HEK293 (cell line): ENCODE results near the gene IGSF1.

Experiments used
- CTCF ChIA-PET: fragments of 350-600 bp; formaldehyde crosslinking; extraction: SDS; loops from one replicate; lab custom pipeline; 2021; ENCODE audit warnings: antibody characterized with exemption; lab: Yijun Ruan, JAX
- POLR2A ChIA-PET: fragments of 300-600 bp; formaldehyde crosslinking; extraction: SDS; loops from one replicate; lab custom pipeline; 2020; ENCODE audit warnings: antibody characterized with exemption, inconsistent platforms; lab: Yijun Ruan, JAX
- H3K27ac ChIP-seq: fragments of 200-500 bp; sonication (Bioruptor generic); 2 replicates; pipeline ENCODE4 v1.5.1; 2014; ENCODE audit warnings: low read depth, low read length, control low read depth, inconsistent platforms; ENCODE audit errors: extremely low read depth
- H3K36me3 ChIP-seq, 2 experiments: fragments of 200-500 bp in 1 of 2; sonication (Bioruptor generic) in 1 of 2; 1 replicate in 1 of 2; 2 replicates in 1 of 2; pipeline ENCODE4 v1.5.1; 2014 to 2017; ENCODE audit warnings: inconsistent platforms in 2 of 2, low read length in 2 of 2; ENCODE audit not compliant: control insufficient read depth in 2 of 2, insufficient read depth in 1 of 2
- H3K4me1 ChIP-seq: fragments of 200-500 bp; sonication (Bioruptor generic); 2 replicates; pipeline ENCODE4 v1.5.1; 2014; ENCODE audit warnings: mild to moderate bottlenecking, low read length, inconsistent platforms; ENCODE audit not compliant: control insufficient read depth, insufficient read depth
- H3K4me3 ChIP-seq: 2 replicates; pipeline ENCODE4 v1.5.1; 2011; ENCODE audit warnings: low read depth, mild to moderate bottlenecking, control low read depth, low read length, moderate library complexity
- H3K9me3 ChIP-seq: fragments of 200-500 bp; sonication (Bioruptor generic); 2 replicates; pipeline ENCODE4 v1.5.1; 2014; ENCODE audit warnings: low read depth, low read length, inconsistent platforms; ENCODE audit not compliant: control insufficient read depth, insufficient read depth
- PRDM1 ChIP-seq: fragments of 450-650 bp; formaldehyde crosslinking; IDR thresholded peaks from 2 replicates; pipeline ENCODE4; 2016; ENCODE audit warnings: missing biosample characterization, missing genetic modification characterization
- YY1 ChIP-seq: fragments of 450-650 bp; formaldehyde crosslinking; IDR thresholded peaks from 2 replicates; pipeline ENCODE4 v1.5.1; 2018; ENCODE audit warnings: missing biosample characterization, missing genetic modification characterization
- ZFP37 ChIP-seq: fragments of 450-650 bp; formaldehyde crosslinking; IDR thresholded peaks from 2 replicates; pipeline ENCODE4 v1.5.1; 2016; ENCODE audit warnings: missing biosample characterization, missing genetic modification characterization
- ZNF157 ChIP-seq: fragments of 450-650 bp; formaldehyde crosslinking; IDR thresholded peaks from 2 replicates; pipeline ENCODE4 v1.5.1; 2016; ENCODE audit warnings: missing biosample characterization, missing genetic modification characterization
- ZNF16 ChIP-seq: fragments of 450-650 bp; formaldehyde crosslinking; IDR thresholded peaks from 2 replicates; pipeline ENCODE4 v1.5.1; 2016; ENCODE audit warnings: low read depth, missing biosample characterization, missing genetic modification characterization
- ZNF2 ChIP-seq: fragments of 450-650 bp; formaldehyde crosslinking; IDR thresholded peaks from 2 replicates; pipeline ENCODE4 v1.5.1; 2016; ENCODE audit warnings: missing biosample characterization, missing genetic modification characterization
- ZNF23 ChIP-seq: fragments of 450-650 bp; formaldehyde crosslinking; IDR thresholded peaks from 2 replicates; pipeline ENCODE4 v1.5.1; 2016; ENCODE audit warnings: missing biosample characterization, missing genetic modification characterization, borderline replicate concordance
- ZNF404 ChIP-seq: fragments of 450-650 bp; formaldehyde crosslinking; IDR thresholded peaks from 2 replicates; pipeline ENCODE4 v1.5.1; 2017; ENCODE audit warnings: missing biosample characterization, missing genetic modification characterization
- ZNF596 ChIP-seq: fragments of 450-650 bp; IDR thresholded peaks from 2 replicates; pipeline ENCODE4 v1.5.0; 2018; ENCODE audit warnings: missing biosample characterization, mild to moderate bottlenecking, missing genetic modification characterization, moderate library complexity
- ZNF654 ChIP-seq: fragments of 450-650 bp; formaldehyde crosslinking; IDR thresholded peaks from 2 replicates; pipeline ENCODE4 v1.5.1; 2016; ENCODE audit warnings: low read depth, missing biosample characterization, missing genetic modification characterization
- ZNF837 ChIP-seq: fragments of 450-650 bp; formaldehyde crosslinking; IDR thresholded peaks from 2 replicates; pipeline ENCODE4 v1.5.1; 2016; ENCODE audit warnings: missing biosample characterization, missing genetic modification characterization
- TF ChIP-seq, protein P1 (sequence below): fragments of 450-650 bp; formaldehyde crosslinking; IDR thresholded peaks from 2 replicates; pipeline ENCODE4 v1.5.1; 2016; ENCODE audit warnings: missing biosample characterization, missing genetic modification characterization
- TF ChIP-seq, protein P2 (sequence below): fragments of 450-650 bp; formaldehyde crosslinking; IDR thresholded peaks from 2 replicates; pipeline ENCODE4 v1.5.1; 2017; ENCODE audit warnings: missing biosample characterization, mild to moderate bottlenecking, missing genetic modification characterization, moderate library complexity
- TF ChIP-seq, protein P3 (sequence below): IDR thresholded peaks from 2 replicates; pipeline ENCODE4 v1.6.1; 2011; ENCODE audit warnings: mild to moderate bottlenecking, low read depth, low read length, borderline replicate concordance
- TF ChIP-seq, protein P4 (sequence below): fragments of 450-650 bp; formaldehyde crosslinking; IDR thresholded peaks from 2 replicates; pipeline ENCODE4 v1.5.1; 2017; ENCODE audit warnings: missing biosample characterization, missing genetic modification characterization
- TF ChIP-seq, protein P5 (sequence below): fragments of 450-650 bp; formaldehyde crosslinking; IDR thresholded peaks from 2 replicates; pipeline ENCODE4 v1.5.1; 2016; ENCODE audit warnings: missing biosample characterization, missing genetic modification characterization

The IGSF1 gene

DNA sequence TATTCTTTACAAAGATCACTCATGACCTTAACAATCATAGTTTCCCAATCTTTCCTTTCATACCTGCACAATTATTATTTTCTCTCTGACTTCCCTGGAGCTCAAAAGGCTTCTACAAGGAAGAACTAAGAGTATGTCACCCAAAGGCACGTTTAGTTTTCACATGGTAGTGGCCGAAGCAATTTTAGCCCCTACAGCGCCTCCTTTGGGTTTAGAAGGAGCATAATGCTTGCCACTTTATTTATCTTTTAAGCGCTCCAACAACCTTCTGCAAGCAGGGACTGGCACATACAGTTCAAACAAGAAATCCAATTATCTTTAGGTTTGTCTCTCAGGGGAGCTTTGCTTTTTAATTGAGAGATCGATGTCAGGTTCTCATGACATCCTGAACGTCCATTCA, 42.0 kb upstream of the IGSF1 start:
- Histone ChIP-seq H3K9me3 (no peaks in the 10 kb centered on the region; the same call in 1 of the 2 replicates), H3K36me3 (no peaks in the 10 kb centered on the region), H3K4me1 (no peaks in the 10 kb centered on the region), H3K27ac (no peak overlapping the region), H3K4me3 (no peak overlapping the region)
- ChIA-PET POLR2A (no interaction called here), CTCF (interaction anchor here (0.7 kb wide), 2 partner anchors 50 to 253 kb away, joined by 3 to 4 read pairs; no protein-coding TSS in a partner anchor)
- TF ChIP-seq, protein P1, sequence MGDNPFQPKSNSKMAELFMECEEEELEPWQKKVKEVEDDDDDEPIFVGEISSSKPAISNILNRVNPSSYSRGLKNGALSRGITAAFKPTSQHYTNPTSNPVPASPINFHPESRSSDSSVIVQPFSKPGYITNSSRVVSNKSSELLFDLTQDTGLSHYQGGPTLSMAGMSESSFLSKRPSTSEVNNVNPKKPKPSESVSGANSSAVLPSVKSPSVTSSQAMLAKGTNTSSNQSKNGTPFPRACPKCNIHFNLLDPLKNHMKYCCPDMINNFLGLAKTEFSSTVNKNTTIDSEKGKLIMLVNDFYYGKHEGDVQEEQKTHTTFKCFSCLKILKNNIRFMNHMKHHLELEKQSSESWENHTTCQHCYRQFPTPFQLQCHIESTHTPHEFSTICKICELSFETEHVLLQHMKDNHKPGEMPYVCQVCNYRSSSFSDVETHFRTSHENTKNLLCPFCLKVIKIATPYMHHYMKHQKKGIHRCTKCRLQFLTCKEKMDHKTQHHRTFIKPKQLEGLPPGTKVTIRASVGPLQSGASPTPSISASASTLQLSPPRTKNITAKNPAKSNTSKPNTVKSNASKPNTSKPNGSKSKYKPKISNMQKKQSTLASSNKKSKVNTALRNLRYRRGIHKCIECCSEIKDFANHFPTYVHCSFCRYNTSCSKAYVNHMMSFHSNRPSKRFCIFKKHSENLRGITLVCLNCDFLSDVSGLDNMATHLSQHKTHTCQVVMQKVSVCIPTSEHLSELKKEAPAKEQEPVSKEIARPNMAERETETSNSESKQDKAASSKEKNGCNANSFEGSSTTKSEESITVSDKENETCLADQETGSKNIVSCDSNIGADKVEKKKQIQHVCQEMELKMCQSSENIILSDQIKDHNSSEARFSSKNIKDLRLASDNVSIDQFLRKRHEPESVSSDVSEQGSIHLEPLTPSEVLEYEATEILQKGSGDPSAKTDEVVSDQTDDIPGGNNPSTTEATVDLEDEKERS (tag by site-specific recombination): no peak
- no peak for TF ChIP-seq YY1 (tag by site-specific recombination)
- TF ChIP-seq, protein P2, sequence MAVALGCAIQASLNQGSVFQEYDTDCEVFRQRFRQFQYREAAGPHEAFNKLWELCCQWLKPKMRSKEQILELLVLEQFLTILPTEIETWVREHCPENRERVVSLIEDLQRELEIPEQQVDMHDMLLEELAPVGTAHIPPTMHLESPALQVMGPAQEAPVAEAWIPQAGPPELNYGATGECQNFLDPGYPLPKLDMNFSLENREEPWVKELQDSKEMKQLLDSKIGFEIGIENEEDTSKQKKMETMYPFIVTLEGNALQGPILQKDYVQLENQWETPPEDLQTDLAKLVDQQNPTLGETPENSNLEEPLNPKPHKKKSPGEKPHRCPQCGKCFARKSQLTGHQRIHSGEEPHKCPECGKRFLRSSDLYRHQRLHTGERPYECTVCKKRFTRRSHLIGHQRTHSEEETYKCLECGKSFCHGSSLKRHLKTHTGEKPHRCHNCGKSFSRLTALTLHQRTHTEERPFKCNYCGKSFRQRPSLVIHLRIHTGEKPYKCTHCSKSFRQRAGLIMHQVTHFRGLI (tag by site-specific recombination): no peak
- no peak for TF ChIP-seq ZNF16
- no peak for TF ChIP-seq ZFP37 (tag by site-specific recombination)

DNA sequence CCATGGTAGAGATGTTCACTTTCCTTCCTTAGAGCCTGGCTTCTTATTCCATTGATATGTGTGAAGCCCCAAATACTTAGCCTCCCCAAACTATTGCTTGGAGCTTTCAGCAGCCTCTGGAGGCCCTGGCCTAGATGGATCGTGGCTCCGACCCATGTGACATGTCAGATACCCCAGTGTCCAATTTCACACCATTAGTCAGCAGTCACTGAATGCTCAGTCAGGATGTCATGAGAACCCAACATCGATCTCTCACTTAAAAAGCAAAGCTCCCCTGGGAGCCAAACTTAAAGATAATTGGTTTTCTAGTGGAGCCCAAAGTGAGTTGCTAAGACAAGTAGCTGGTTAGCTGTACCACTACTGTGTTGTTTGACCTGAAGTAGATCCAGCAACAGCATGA, 41.6 kb upstream of the IGSF1 start:
- ChIA-PET CTCF (interaction anchor here (0.7 kb wide), 1 partner anchor 50 kb away, joined by 3 read pairs; no protein-coding TSS in a partner anchor), POLR2A (no interaction called here)
- no peaks in the 10 kb centered on the region for H3K4me1 ChIP-seq
- H3K4me3 ChIP-seq: no peak overlapping the region
- H3K9me3 ChIP-seq: no peaks in the 10 kb centered on the region; the same call in 1 of the 2 replicates
- no peak overlapping the region for H3K27ac ChIP-seq
- TF ChIP-seq ZNF837 (tag by site-specific recombination) (no peak), PRDM1 (tag by site-specific recombination) (no peak), ZNF2 (no peak), ZNF596 (no peak), ZNF404 (tag by site-specific recombination) (no peak), ZNF157 (tag by site-specific recombination) (no peak), ZNF23 (tag by site-specific recombination) (no peak), ZNF654 (tag by site-specific recombination) (no peak)
- TF ChIP-seq, protein P3, sequence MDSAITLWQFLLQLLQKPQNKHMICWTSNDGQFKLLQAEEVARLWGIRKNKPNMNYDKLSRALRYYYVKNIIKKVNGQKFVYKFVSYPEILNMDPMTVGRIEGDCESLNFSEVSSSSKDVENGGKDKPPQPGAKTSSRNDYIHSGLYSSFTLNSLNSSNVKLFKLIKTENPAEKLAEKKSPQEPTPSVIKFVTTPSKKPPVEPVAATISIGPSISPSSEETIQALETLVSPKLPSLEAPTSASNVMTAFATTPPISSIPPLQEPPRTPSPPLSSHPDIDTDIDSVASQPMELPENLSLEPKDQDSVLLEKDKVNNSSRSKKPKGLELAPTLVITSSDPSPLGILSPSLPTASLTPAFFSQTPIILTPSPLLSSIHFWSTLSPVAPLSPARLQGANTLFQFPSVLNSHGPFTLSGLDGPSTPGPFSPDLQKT: no peak
- TF ChIP-seq, protein P4, sequence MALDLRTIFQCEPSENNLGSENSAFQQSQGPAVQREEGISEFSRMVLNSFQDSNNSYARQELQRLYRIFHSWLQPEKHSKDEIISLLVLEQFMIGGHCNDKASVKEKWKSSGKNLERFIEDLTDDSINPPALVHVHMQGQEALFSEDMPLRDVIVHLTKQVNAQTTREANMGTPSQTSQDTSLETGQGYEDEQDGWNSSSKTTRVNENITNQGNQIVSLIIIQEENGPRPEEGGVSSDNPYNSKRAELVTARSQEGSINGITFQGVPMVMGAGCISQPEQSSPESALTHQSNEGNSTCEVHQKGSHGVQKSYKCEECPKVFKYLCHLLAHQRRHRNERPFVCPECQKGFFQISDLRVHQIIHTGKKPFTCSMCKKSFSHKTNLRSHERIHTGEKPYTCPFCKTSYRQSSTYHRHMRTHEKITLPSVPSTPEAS (tag by site-specific recombination): no peak
- TF ChIP-seq, protein P5, sequence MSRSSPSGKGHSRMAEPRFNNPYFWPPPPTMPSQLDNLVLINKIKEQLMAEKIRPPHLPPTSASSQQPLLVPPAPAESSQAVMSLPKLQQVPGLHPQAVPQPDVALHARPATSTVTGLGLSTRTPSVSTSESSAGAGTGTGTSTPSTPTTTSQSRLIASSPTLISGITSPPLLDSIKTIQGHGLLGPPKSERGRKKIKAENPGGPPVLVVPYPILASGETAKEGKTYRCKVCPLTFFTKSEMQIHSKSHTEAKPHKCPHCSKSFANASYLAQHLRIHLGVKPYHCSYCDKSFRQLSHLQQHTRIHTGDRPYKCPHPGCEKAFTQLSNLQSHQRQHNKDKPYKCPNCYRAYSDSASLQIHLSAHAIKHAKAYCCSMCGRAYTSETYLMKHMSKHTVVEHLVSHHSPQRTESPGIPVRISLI (tag by site-specific recombination): no peak
- TF ChIP-seq, protein P2 (tag by site-specific recombination): no peak
- no peaks in the 10 kb centered on the region for H3K36me3 ChIP-seq
